NB4 (cell line): Measurements from ENCODE around the gene COPZ1.
"Not testable (repeated sequence)": the region's sequence is repeated elsewhere in the genome, so short reads cannot be mapped to it uniquely, and the experiment has no call there.

Experiments
- DNase-seq: peaks from one replicate; pipeline ENCODE4 v3.0.0; 2010; ENCODE audit warnings: low read depth
- H3K4me3 ChIP-seq: one replicate; pipeline ENCODE4 v1.5.1; 2011; ENCODE audit warnings: mild to moderate bottlenecking, low read depth, low read length, moderate library complexity
- CTCF ChIP-seq: IDR thresholded peaks from one replicate; pipeline ENCODE4 v1.5.1; 2012; ENCODE audit warnings: low read depth, low read length
- MAX ChIP-seq: IDR thresholded peaks from 2 replicates; pipeline ENCODE4 v1.6.1; 2011; ENCODE audit warnings: low read depth, low read length
- MYC ChIP-seq: IDR thresholded peaks from 2 replicates; pipeline ENCODE4 v1.6.1; 2011; ENCODE audit warnings: low read depth, low read length
- POLR2A ChIP-seq: IDR thresholded peaks from 2 replicates; pipeline ENCODE4 v1.6.1; 2011; ENCODE audit warnings: mild to moderate bottlenecking; ENCODE audit not compliant: insufficient read length; ENCODE audit errors: extremely low read depth

COPZ1 gene

GRCh38 chr12:54350743-54351142 is 25.8 kb downstream of the COPZ1 start:
- no peak for TF ChIP-seq MAX
- no peak for TF ChIP-seq POLR2A
- no peak for TF ChIP-seq CTCF
- TF ChIP-seq MYC = no peak
- H3K4me3 ChIP-seq = no peak overlapping the region
- DNase-seq = no peak

GRCh38 chr12:54351341-54351740 is 26.4 kb downstream of the COPZ1 start:
- H3K4me3 ChIP-seq = no peak overlapping the region
- TF ChIP-seq MYC (no peak), POLR2A (no peak), MAX (no peak), CTCF (no peak)
- no peak for DNase-seq

- TF ChIP-seq CTCF = no peak
- TF ChIP-seq POLR2A = no peak
- TF ChIP-seq MYC = no peak
- no peak for TF ChIP-seq MAX
- DNase-seq = no peak
- H3K4me3 ChIP-seq = no peak overlapping the region
Measured at GRCh38 chr12:54352022-54352531, 27.1 kb downstream of the COPZ1 start.

GRCh38 chr12:54352891-54353874 is 28.3 kb downstream of the COPZ1 start:
- H3K4me3 ChIP-seq = no peak overlapping the region
- DNase-seq = no peak
- TF ChIP-seq MAX = no peak
- no peak for TF ChIP-seq MYC
- no peak for TF ChIP-seq POLR2A
- TF ChIP-seq CTCF = no peak

- H3K4me3 ChIP-seq, DNase-seq: not testable (repeated sequence)
Measured at GRCh38 chr12:54354271-54354670, 29.3 kb downstream of the COPZ1 start.

- DNase-seq = no peak
- H3K4me3 ChIP-seq = no peak overlapping the region
- TF ChIP-seq POLR2A = no peak
- TF ChIP-seq MYC = no peak
- TF ChIP-seq MAX = no peak
- no peak for TF ChIP-seq CTCF
Measured at GRCh38 chr12:54355104-54355815, 30.3 kb downstream of the COPZ1 start.
